NCI-H2196 (cell line): ENCODE data around the gene COL9A3.

Experiments used
- DNase-seq: peaks from one replicate; lab custom pipeline; 2025; ENCODE audit not compliant: unreplicated experiment; lab: John Stamatoyannopoulos, UW

The COL9A3 gene

DNA sequence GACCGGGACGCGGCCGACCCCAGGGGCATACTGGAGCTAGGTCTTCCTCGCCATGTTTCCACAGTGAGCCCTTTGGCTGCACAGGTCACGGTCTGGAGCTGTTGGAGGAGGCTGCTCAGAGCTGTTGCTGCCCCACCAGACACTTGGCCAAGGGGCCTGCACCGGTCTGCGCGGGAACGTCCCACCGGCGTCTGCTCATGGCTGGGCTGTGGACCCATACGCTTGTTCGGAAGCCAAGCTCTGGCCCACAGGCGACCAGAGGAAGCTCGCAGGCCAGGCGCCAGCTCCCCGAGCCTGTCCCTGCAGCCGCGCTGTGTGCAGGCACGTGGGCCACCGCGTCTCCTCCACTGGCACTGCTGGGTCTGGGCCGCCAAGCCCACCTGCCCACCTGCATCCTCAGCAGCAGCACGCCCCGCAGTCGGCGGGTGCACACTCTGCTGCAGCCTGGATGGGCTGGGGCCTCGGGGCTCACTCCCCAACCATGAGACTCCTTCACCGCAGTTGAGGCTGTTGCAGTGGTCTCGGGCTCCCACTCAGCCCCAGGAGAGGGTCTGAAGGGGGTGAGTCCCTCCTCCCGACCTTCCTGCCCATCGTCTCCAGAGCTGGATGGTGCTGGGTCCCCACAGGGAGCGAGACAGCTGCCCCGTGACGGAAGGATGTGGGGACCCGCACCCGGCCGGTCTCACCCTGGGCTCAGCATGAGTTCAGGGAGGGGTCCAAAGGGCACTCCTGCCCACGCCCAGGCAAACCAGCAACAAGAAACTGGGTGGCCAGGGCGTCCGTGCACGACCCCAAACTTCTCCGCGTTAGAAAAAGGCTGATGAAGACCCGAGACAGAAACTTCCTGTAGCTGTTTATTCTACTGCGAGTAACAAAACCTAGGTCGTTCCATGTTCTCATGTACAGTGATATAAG, 60.3 kb downstream of the COL9A3 start:
- DNase-seq, result no peak

GRCh38 chr20:62878244-62879038, 61.6 kb downstream of the COL9A3 start:
- no peak for DNase-seq

GRCh38 chr20:62879275-62880146, 62.7 kb downstream of the COL9A3 start:
- no peak for DNase-seq

DNA sequence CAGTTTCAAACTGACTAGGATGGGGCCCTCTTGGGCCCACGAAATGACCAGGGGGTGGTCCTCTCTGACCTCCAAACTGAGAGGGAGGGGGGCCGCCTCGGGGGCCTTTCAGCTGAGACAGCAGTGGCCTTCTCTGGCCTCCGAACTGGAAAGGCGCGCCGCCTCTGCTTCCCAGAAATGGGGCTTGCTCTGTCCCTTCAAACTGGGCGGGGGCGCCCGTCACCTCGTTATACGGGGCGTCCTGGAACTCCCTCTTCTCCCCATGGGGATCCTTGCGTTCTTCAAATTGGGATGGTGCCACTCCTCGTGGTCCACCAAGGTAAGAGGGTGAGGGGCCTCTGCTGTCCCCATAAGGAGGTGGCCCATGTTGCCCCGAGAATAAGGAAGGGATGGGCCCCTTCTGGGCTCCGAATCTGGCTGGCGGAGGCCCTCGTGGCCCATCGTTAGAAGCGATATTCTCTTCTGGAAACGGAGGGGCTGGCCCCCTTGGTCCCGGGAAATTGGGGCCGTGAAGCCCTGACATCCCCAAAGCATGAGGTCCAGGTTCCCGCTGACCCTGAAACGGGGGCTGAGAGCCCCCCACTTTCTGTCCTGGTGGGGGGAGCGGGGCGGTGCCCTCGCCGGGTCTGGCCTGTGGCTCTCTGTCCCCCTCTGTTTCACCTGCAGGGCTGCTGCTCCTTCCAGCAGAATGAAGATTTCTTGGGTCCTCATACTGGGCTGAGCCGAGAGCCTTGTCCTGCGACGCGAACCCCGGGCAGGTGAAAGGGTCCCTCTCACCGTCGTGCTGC, 63.5 kb downstream of the COL9A3 start:
- DNase-seq, result no peak

DNA sequence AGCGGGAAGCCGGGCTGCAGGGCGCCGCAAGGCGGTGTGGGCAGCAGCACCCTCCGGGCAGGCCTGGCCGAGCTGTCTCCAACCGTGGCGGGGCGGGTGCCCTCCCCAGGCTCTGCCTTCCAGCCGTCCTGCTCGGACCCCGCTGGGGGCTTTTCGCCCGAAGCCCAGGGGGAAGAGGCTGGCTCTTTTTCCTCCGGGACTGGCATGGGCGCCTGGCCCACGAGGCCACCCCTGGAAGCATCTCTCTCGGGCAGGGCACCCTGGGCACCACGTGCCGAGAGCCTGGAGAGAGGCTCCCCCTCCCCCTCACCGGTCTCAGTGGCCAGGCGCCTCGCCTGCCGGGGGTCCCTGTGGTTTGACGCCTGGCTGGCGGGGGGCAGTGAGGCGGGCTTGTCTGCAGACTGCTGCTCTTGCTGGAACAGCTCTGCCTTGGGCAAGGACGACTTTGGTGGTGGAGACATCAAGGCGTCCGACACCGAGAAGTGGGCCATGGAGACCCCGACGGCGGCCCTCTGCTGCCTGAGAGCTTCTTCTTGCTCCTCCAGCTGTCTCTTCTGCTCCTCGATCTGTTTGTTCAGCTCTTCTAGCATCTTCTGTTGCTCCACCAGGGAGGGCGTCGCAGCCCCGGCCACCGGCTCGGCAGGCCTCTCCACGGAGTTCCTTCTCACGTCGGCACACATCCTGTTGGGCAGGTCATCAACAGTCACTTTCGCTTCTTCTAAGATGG, 64.2 kb downstream of the COL9A3 start:
- DNase-seq, result no peak

DNA sequence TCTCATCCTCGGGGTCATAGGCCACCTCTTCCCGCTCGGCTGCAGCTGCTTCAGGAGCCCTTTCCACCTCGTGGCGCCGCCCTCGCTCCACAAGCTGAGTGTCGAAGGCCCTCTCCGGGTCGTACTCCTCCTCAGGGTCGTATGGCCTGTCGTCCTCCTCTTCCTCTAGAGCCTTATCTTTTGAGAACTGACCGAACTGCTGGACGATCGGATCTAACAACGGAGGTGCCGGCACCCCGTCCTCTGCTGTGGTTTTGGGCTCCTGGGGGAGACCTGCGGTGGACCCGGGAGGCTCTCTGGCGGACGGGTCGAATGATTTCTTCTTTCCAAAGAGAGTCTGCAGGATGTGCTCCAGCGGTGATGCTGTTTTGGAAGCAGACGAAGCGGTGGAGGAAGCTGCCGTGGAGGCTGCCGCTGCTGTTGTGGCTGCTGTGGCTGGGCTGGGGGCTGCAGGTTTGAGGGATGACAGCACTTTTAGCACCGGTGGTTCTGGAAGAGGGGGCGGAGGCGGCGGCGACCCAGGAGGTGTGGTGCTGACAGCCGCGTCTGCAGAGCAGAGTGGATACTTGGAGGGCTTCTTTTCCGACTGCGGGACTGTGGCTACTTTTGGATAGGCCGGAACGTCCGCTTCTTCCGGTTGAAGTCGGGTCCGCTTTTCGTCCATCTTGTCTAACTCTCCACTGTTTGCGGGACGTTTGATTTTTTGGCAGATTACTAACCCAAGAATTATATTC, 65.0 kb downstream of the COL9A3 start:
- DNase-seq, result no peak

GRCh38 chr20:62882426-62882825, 65.6 kb downstream of the COL9A3 start:
- no peak for DNase-seq

DNA sequence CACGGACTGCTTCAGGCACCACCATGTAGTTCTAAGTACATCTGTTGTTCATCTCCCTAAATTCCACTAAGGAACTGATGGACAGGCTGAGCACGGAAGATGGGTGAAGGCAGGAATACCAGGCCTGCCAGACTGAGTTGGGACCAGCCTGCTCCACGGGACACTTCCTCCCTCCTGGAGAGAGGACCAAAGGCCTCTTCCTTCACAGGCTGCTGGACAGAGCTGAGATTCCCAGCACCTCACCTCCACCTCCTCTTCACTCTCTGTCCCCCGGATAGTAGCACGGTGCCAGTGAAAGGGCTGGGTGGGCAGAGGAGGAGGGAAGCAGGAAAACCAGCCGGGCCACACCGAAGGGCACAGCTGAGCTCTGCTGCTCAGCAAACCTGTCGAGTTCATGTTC, 67.7 kb downstream of the COL9A3 start:
- no peak for DNase-seq

DNA sequence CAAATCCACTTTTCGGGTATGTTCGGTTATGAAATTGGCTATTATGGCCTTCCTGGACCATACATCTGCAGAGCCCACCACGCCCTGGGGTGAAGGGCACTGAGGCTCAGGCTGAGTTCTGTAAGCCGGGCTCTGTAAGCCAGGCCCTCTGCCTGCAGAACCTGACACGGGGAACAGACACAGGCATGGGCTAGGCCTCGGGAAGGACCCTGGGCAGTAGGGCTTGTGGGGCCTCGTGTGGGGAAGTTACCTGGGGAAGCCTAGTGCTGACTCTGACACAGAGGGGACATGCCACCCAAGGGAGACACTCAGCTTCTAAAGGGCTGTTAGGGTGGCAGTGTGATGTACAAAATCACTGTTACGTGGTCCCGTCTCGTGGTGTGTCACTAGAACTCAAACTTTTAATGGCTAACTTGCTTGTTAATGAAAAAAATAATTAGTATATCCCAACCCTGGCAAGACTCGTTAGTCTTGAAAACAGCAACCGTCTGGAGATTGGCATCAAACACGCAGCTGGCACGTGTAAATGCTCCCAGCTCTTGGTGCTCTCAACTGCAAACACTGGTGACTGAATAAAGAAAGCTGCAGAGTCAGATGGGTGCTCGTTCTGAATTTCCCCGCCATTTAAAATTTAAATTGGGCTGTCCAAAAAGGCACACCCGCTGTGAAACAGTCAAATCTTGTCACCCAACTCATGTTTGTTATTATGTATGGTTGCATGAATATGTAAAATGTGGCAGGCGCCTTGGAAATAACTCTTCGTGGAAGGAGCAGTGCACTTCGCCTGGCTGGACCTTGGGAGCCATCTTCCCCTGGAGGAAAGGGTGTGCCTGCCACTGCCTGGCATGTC, 68.4 kb downstream of the COL9A3 start:
- DNase-seq, result no peak

DNA sequence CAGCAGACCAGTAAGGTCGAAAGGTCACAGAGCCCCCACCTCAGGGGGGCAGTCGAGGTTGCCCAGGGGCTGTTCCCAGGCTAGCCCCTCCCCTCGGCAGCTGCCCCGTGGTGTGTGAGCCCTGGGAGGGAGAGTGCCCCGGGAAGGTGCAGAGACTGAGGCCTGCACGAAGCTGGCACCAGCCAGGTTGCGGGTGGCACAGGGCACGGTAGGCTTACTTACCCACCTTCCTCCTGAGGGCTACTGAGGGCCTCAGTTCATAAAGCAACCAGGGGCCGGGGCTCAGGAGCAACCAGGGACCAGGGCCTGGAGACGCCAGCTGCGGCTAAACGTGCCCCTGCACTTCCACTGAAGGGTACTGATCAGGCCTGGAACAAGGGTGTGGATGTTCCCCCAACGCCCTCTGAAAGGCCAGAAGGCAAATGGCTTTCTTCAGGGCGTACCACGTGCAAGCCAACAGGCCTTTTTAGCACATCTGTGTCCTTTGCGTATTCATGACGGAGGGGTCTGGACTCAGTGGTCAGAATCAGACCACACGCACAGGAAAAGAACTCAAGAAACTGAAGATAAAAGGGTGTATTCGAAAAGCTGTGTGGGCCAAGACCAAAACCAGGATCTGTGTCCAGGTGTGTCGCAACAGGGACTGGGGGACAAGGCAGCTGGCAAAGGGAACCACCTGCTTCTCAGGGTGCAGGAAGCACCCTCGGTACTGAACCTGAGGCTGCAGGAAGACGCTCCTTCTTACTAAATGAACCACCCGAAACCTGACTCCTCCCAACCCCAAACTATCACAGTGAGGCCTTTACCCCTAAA, 69.3 kb downstream of the COL9A3 start:
- DNase-seq, result peak; percentile 55

- peak; percentile 55 for DNase-seq
These were observed 69.8 kb downstream of the COL9A3 start for GRCh38 chr20:62886709-62887058.

DNA sequence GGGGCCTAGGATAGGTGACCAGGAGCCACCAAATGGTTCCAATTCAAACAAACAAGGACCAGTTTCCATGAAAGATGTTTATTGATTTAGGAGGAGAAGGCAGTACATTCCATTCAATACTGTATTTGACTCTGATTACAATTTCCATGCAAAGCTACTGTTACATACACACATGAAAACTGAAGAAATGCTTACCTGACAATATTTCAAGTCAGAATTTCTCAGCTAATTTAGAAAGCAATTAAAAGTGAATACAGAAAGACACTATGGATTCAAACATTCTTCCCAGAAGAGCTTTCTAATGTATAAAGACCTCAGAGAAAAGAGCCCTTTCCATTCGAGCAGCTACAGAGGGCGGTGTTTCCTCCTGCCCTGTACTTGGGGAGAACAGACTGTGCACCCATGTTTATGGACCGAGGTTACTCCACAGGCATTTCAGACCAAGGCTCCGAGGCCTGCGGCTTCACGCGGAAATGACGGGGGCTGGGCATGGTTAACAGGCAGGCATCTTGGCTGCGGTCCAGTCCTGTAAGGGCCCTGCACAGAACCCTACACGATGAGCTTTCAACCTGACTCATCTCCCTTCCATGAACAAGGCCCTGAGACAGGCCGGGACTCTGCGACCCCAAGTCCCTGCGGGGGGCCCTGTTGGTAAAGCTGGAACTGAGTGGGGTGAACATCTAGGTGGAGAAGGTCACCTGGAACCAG, 70.5 kb downstream of the COL9A3 start:
- peak; percentile 41 for DNase-seq

DNA sequence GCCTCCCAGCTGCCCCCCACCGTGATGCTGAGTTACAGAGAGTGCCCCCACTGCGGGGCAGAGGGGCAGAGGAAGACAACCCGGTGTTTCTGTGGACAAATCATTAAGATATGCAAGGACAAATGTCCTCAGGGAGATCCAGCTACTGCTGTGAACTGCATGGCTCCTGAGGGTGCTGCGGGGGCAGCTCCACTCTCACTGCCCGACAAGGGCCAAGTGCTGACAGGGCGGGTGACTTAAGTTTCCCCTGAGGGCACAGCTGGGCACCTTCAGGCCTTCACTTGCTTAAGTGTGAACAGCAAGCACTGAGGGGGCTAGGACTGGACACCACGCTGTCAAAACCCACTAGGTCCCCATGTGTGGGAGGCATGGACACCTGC, 71.0 kb downstream of the COL9A3 start:
- DNase-seq, result no peak

GRCh38 chr20:62888406-62888805, 71.6 kb downstream of the COL9A3 start:
- DNase-seq, result no peak

DNA sequence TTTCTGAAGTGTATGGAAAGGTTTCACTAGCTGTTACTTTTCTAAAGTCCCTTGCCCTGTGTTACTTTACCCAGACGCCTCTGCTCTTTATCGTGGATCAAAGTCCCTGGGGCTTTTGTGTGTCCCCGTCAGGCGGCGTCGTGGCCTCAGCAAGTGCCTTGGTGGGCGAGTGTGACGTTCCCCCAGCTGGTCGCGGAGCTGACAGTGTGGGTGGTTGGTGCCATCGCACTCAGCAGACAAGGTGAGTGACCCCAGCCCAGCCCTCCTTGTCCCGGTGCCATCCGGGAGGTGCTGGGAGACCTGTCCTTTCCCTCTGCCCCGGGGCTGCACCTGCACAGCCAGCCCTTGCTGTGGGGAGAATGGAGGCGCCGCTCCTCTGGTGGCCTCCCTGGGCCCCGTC, 72.1 kb downstream of the COL9A3 start:
- DNase-seq, result no peak

DNA sequence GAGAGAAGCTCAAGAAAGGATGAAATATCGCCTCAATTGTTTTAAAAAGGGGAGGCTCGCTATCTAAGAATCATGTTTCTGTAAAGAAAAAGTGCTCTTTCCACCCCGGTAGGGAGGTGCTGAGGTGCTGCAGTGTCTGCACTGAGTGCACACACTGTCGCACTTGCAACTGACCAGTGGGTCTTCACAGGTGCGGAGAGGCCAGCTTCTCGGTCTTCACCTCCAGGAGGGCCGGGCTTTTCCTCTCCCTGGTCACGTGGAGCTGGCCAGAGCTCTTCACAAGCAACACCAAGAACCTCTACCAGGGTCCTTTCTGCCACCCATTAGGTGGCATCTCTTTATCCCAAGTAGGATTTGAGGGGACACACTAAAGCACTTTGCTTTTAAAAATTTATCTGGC, 72.6 kb downstream of the COL9A3 start:
- DNase-seq, result no peak

DNA sequence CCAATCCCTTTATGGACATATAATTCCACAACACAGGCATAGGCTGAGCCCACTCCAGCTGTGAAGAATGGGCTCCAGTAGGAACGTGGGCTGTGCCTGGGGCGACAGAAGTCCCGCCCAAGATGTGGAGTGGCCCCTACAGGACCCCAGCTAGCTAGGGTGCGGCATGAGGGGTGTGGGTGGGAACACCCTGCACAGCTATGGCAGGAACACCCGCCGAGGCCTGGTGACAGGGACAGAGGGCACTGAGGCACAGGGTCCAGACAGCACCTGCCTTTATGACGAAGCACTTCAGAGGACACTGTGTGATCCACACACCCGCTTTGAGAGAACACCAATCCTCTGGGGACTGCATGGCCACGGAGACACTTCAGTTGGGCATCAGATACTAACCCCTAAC, 73.0 kb downstream of the COL9A3 start:
- DNase-seq, result no peak
